ENCODE measurements around the gene TMC1.
"Not testable (repeated sequence)": the region's sequence is repeated elsewhere in the genome, so short reads cannot be mapped to it uniquely, and the experiment has no call there.

The TMC1 gene

DNA sequence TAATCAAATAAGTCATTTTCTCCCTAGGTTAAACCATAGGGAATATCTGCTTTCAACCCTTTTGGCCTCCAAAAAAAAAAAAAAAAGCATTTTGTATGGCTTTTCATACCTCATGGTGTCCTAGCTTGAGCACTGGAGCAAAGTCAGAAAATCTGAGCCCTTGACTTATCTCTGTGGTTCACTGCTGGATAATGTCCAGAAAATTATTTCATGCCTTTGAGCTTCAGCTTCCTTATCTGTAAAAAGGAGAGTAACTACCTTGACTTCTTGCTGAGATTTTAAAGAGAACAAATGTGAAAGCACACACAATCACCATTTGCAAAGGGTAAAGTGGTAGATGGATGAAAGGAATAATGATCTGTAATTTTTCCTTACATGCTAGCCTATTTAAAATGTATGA lies 265.5 kb downstream of the TMC1 start:
- peaks cover 0 to 7% of the 10 kb centered on the region in 2 donors for H3K9me3 Mint-ChIP-seq
- H3K4me1 Mint-ChIP-seq = no peaks in the 10 kb centered on the region
- no peak overlapping the region for H3K27ac Mint-ChIP-seq
- no peaks in the 10 kb centered on the region for H3K36me3 Mint-ChIP-seq
- peaks cover 0 to 7% of the 10 kb centered on the region in 2 donors for H3K27me3 Mint-ChIP-seq
- no peak for DNase-seq
- no peak overlapping the region for H3K4me3 Mint-ChIP-seq
- ATAC-seq (replicated peaks) = no peak

DNA sequence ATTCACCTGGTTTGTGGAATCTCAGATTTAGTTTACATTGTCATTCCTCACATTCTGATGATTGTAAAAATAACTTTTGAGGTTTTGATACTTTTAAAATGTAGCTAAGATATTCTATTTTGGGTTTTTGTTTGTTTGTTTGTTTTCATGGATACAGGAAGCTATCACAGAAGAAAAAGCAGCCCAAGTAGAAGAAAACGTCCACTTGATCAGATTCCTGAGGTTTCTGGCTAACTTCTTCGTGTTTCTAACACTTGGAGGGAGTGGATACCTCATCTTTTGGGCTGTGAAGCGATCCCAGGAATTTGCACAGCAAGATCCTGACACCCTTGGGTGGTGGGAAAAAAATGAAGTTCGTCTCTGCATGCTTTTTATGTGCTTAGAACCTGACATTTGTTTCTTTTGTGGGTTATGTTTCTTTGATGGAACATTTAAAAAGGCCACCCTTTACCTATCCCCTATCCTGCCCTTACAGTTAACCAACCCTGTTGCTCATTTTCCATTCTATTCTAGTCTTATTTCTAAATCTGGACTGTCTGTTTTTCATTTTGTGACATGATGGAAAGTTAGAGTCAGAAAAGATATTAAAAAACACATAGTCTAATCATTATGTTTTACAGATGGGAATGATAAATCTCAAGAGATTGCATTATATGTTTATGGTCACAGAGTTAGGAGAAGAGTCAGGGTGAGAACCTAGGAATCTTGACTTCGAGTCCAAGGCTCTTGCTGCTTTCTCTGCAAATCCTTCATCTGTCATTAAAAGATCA lies 267.7 kb downstream of the TMC1 start:
- no peak for ATAC-seq (replicated peaks)
- H3K36me3 Mint-ChIP-seq = no peaks in the 10 kb centered on the region
- no peaks in the 10 kb centered on the region for H3K4me1 Mint-ChIP-seq
- no peak overlapping the region for H3K4me3 Mint-ChIP-seq
- H3K27me3 Mint-ChIP-seq = peaks cover 0 to 7% of the 10 kb centered on the region in 2 donors
- no peak for DNase-seq
- H3K9me3 Mint-ChIP-seq = peaks cover 0 to 3% of the 10 kb centered on the region in 2 donors
- no peak overlapping the region for H3K27ac Mint-ChIP-seq

DNA sequence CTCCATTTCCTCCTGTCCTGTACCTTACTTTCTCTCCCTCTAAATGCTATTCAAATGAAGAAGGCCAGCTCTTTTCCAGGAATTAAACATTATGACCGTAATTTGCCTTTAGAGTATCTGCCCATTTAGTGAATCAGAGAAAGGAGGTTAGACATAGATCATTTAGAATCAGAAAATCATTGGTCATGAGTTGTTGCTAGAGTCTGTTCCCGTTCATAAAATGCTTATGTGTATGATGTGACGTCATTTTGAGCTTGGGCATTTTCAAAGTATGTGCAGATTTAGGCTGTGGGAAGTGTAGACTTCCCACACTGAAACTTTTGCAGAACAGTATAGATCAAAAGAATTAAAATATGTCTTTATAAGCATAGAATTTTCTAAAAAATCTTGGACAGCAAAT lies 268.5 kb downstream of the TMC1 start:
- Mint-ChIP-seq H3K36me3 (peaks cover 0 to 3% of the 10 kb centered on the region in 2 donors), H3K9me3 (peaks cover 0 to 2% of the 10 kb centered on the region in 2 donors), H3K4me1 (no peaks in the 10 kb centered on the region), H3K4me3 (no peak overlapping the region), H3K27ac (no peak overlapping the region), H3K27me3 (peaks cover 6 to 7% of the 10 kb centered on the region in 2 donors)
- no peak for ATAC-seq (replicated peaks)
- DNase-seq = no peak

DNA sequence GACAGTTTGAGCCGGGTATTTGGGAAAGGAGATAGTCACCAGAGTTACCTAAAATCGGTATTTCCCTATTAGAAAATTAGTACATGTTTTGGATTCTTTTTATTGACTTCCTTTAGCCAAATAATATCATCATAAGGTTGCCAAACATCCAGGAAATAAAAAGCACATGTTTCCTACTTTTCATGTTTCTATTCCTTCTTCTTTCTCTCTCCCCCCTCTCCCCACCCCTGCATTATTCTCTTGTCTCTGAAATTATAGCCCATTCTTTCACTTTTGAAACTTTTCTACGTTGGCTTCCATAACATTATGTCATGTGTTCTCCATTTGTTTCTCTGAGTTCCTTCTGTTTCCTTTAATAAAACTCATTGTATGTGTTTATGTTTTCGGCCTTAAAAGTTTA lies 269.6 kb downstream of the TMC1 start:
- Mint-ChIP-seq H3K27me3 (peaks cover 6 to 7% of the 10 kb centered on the region in 2 donors), H3K36me3 (peaks cover 0 to 3% of the 10 kb centered on the region in 2 donors), H3K9me3 (peaks cover 5% of the 10 kb centered on the region in 2 donors), H3K4me3 (no peak overlapping the region), H3K4me1 (no peaks in the 10 kb centered on the region), H3K27ac (no peak overlapping the region)
- no peak for ATAC-seq (replicated peaks)
- DNase-seq = no peak

DNA sequence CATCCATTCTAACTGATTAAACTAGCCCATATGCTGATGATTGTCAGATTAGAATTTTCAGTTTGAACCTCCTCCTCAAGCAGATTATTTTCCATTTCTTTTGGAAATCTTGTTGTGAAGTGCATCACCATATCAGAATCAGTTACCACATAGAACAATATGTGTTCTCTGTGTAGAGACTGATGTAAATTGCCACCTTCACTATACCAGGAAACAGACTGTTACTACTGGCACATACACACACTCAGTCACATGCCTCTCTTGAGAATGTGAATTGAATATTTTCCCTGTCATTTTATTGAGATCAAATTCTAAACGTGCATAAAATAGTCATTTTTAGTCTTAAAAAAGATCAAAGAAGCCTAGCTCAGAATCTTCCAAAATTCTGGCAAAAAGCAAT lies 270.0 kb downstream of the TMC1 start:
- Mint-ChIP-seq H3K4me1 (no peaks in the 10 kb centered on the region), H3K4me3 (no peak overlapping the region), H3K27me3 (peaks cover 6 to 7% of the 10 kb centered on the region in 2 donors), H3K36me3 (peaks cover 0 to 3% of the 10 kb centered on the region in 2 donors), H3K9me3 (peaks cover 6 to 10% of the 10 kb centered on the region in 2 donors), H3K27ac (no peak overlapping the region)
- no peak for DNase-seq
- ATAC-seq (replicated peaks) = no peak

DNA sequence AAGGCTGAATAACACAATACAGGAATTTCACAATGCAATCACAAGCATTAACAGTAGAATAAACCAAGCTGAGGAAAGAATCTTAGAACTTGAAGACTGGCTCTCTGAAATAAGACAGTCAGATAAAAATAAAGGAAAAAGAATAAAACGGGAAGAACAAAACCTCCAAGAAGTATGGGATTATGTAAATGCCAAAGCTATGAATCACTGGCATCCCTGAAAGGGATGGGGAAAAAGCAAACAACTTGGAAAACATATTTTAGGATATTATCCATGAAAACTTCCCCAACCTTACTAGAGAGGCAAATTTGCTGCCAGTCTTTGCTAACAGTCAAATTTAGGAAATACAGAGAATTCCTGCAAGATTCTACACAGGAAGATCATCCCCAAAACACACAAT lies 273.5 kb downstream of the TMC1 start:
- Mint-ChIP-seq H3K36me3 (peaks cover 2 to 3% of the 10 kb centered on the region in 2 donors), H3K4me3 (no peak overlapping the region), H3K27ac (no peak overlapping the region), H3K4me1 (no peaks in the 10 kb centered on the region), H3K9me3 (peaks cover 16 to 18% of the 10 kb centered on the region in 2 donors), H3K27me3 (peaks cover 6 to 7% of the 10 kb centered on the region in 2 donors)
- ATAC-seq (replicated peaks) (no peak), DNase-seq (no peak)

DNA sequence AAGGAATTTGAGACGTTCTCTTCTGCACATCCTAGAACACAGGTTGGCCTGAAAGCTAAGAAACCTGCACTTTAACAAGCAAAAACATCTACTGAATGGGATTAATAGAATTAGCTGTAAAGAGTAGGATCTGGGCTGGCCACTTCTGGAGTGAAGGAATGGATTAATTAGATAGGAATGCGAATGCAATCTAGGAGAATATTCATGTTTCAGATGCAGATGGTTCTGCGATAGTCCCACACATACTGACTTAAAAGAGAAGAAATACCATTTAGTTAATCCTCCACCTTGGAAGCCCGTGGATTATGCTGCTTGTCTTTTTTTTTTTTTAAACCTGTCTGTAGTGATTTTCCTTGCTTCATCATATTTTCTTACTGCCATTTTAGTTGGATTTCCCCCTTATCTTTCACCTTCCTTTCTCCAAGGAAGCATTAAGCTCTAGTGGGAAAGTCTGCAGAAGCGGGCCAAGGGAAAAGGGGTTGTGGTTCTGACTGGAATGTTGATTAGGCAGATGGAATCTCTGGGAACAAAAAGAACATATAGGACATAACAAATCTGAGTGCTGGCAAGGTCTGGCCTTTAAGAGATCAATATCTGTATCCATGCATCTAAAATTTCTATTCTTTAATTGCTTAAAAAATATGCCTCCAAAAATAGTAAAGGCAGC lies 279.1 kb downstream of the TMC1 start:
- DNase-seq (no peak), ATAC-seq (replicated peaks) (no peak)
- Mint-ChIP-seq H3K9me3 (peaks cover 16 to 20% of the 10 kb centered on the region in 2 donors), H3K27ac (no peak overlapping the region), H3K4me3 (no peak overlapping the region), H3K4me1 (no peaks in the 10 kb centered on the region), H3K36me3 (peaks cover 0 to 2% of the 10 kb centered on the region in 2 donors), H3K27me3 (no peaks in the 10 kb centered on the region)

DNA sequence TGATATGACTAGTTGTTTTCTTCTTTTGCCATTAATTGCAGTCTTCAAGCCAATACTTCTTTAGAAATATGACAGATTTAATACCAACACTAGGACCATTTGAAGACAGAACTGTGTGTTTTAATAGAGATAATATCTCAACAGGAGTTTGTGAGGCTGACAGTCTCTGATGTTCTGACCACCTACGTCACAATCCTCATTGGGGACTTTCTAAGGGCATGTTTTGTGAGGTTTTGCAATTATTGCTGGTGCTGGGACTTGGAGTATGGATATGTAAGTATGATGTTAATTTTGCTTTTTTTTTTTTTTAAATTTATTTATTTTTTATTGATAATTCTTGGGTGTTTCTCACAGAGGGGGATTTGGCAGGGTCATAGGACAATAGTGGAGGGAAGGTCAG lies 283.8 kb downstream of the TMC1 start:
- H3K4me1 Mint-ChIP-seq = no peaks in the 10 kb centered on the region
- ATAC-seq (replicated peaks) = no peak
- H3K36me3 Mint-ChIP-seq = no peaks in the 10 kb centered on the region
- DNase-seq = no peak
- H3K27ac Mint-ChIP-seq = no peak overlapping the region
- no peak overlapping the region for H3K4me3 Mint-ChIP-seq
- H3K27me3 Mint-ChIP-seq = no peaks in the 10 kb centered on the region
- peaks cover 2% of the 10 kb centered on the region in 2 donors for H3K9me3 Mint-ChIP-seq

DNA sequence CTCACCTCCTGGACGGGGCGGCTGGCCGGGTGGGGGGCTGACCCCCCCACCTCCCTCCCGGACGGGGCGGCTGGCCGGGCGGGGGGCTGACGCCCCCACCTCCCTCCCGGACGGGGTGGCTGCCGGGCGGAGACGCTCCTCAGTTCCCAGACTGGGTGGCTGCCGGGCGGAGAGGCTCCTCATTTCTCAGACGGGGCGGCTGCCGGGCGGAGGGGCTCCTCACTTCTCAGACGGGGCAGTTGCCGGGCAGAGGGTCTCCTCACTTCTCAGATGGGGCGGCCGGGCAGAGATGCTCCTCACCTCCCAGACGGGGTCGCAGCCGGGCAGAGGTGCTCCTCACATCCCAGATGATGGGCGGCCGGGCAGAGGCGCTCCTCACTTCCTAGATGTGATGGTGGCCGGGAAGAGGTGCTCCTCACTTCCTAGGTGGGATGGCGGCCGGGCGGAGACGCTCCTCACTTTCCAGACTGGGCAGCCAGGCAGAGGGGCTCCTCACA lies 285.0 kb downstream of the TMC1 start:
- not testable (repeated sequence) for ATAC-seq (replicated peaks); H3K27me3 Mint-ChIP-seq

DNA sequence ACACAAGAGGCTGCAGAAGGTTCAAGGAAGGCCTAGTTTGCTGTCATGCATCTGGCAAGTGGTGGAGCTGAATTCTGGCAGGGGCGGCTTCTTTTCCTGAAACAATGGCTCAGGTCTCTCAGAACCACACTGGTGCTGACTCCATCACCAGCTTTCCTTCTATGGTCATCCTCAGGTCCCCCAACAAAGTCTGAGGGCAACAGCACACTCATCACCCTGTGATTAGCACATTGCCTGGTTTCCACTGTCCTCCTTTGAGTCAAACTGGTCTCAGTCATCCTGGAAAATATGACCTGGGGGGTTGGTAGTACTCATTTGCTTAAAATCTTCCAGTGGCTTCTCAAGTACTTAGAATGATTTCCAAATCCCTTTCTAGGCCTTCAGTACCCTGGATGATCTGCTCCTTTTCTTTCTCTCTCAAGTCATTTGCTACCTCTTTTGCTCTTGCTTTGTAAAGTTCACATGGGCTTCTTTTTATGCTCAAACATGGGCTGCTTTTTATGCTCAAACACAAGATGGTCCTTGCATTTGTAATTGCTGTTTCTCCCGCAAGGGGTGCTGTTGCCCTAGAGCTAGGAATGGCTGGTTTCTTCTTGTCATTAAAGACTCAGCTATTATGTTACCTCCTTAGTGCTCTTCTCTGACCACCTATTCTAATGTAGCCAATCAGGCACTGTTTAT lies 286.5 kb downstream of the TMC1 start:
- DNase-seq (no peak), ATAC-seq (replicated peaks) (no peak)
- Mint-ChIP-seq H3K4me3 (no peak overlapping the region), H3K27ac (no peak overlapping the region), H3K9me3 (peaks cover 0 to 2% of the 10 kb centered on the region in 2 donors), H3K36me3 (no peaks in the 10 kb centered on the region), H3K4me1 (no peaks in the 10 kb centered on the region), H3K27me3 (no peaks in the 10 kb centered on the region)

More for the DNA sequence above, 285.0 kb downstream of the TMC1 start:
- not testable (repeated sequence) for H3K36me3 Mint-ChIP-seq, DNase-seq, H3K27ac Mint-ChIP-seq, H3K4me3 Mint-ChIP-seq, H3K9me3 Mint-ChIP-seq, H3K4me1 Mint-ChIP-seq

DNA sequence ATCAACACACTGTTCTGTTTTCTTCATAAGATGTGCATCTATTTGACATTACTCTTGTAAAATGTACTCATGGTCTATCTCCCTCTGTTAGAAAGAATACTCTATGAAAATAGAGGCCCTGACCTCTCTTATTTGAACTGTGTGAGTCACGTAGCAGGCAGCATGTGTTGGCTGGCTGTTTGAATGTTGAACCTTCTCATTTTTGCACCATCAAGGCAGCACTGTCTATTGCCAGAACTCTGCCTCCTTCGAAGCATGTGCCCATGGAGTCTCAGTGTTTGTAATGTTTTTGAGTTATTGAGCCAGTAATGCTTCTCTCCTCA lies 287.0 kb downstream of the TMC1 start:
- Mint-ChIP-seq H3K36me3 (no peaks in the 10 kb centered on the region), H3K27ac (no peak overlapping the region), H3K27me3 (no peaks in the 10 kb centered on the region), H3K9me3 (peaks cover 0 to 2% of the 10 kb centered on the region in 2 donors), H3K4me3 (no peak overlapping the region), H3K4me1 (no peaks in the 10 kb centered on the region)
- DNase-seq (no peak), ATAC-seq (replicated peaks) (no peak)

DNA sequence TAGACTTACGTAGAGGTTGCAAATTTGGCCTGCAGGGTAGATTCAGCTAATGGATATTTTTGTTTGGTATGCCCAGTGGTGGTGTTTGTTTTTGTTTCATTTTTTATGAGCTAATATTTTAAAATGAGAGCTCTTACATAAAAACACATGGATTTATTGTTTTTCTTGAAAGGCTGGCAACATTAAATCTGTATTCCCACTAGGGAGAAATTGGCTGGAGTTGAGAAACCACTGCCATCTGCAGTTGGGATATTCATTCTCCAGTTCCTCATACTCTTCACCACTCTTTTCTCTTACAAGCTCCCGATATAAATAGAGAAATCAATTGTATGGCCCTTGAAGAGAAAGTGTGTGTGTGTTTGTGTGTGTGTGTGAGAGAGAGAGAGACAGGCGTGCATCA lies 288.2 kb downstream of the TMC1 start:
- ATAC-seq (replicated peaks) (no peak), DNase-seq (no peak)
- Mint-ChIP-seq H3K27ac (no peak overlapping the region), H3K4me3 (no peak overlapping the region), H3K27me3 (no peaks in the 10 kb centered on the region), H3K9me3 (no peaks in the 10 kb centered on the region), H3K36me3 (no peaks in the 10 kb centered on the region), H3K4me1 (no peaks in the 10 kb centered on the region)

DNA sequence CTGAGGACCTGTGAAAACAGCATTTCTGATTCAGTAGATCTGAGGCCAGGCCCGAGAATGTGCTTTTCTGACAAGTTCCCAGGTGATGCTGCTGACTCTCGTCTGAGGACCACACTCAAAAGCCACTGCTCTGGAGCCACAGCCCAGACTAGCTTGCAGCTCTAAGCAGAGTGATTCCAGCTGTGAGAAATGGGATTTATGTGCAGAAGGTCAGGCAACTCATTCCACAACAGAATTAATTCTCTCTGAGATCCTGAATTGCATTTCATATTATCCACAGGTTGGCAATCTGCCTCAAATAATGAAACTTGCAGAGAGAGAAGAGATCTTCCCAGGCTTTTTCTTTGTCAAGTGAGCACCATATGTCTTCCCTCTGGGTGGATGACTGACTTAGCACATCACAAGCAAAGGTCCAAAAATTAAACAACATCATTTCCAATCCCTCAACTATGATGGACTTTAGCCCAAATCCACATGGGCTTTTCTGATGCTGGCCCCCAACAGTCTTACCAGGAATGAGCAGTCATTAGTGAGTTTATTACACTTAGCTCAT lies 291.2 kb downstream of the TMC1 start:
- H3K27me3 Mint-ChIP-seq = peaks cover under 1 to 4% of the 10 kb centered on the region in 2 donors
- no peak overlapping the region for H3K27ac Mint-ChIP-seq
- no peaks in the 10 kb centered on the region for H3K4me1 Mint-ChIP-seq

DNA sequence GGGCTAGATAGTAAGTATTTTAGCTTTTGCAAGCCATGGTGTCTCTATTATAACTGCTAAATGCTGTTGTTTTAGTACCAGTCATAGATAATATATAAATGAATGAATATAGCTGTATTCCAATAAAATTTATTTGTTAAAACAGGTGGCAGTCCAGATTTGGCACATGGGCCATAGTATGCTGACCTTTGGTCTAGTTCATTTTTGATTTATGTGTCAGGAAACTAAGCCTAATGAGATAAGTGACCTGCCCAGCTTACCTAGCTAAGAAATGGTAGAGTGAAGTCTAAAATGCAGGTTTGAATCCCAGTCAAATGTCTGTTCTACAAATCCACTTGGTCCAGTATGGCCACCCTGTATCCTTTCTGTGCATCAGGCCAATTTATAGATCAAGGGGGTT lies 292.1 kb downstream of the TMC1 start:
- ATAC-seq (replicated peaks) (no peak), DNase-seq (no peak)
- Mint-ChIP-seq H3K9me3 (no peaks in the 10 kb centered on the region), H3K4me3 (no peak overlapping the region), H3K27me3 (peaks cover 5 to 8% of the 10 kb centered on the region in 2 donors), H3K4me1 (no peaks in the 10 kb centered on the region), H3K27ac (no peak overlapping the region), H3K36me3 (no peaks in the 10 kb centered on the region)

More for the DNA sequence above, 291.2 kb downstream of the TMC1 start:
- no peaks in the 10 kb centered on the region for H3K36me3 Mint-ChIP-seq
- no peak overlapping the region for H3K4me3 Mint-ChIP-seq
- DNase-seq (no peak), ATAC-seq (replicated peaks) (no peak)
- H3K9me3 Mint-ChIP-seq = no peaks in the 10 kb centered on the region

Data from stimulated activated naive B cell treated with anti-CD40 and anti-IgM and Interleukin-4, amounts not matched to agents 10 μg/mL and 1 μg/mL and 100 μg/mL, for 72 hours (primary cell).